Measurements from ENCODE around the gene FAM170B.

- no peak for TF ChIP-seq CTCF (IDR thresholded peaks at IDR 0.05; ENCODE audit: low read depth, low read length, poor library complexity, severe bottlenecking)
- TF ChIP-seq EZH2phosphoT487 (IDR thresholded peaks at IDR 0.05; ENCODE audit: borderline replicate concordance, low read length) = no peak
Measured at GRCh38 chr10:49158915-49159314, 25.1 kb upstream of the FAM170B start.
